Measurements from ENCODE around the gene YES1.

The YES1 gene

DNA sequence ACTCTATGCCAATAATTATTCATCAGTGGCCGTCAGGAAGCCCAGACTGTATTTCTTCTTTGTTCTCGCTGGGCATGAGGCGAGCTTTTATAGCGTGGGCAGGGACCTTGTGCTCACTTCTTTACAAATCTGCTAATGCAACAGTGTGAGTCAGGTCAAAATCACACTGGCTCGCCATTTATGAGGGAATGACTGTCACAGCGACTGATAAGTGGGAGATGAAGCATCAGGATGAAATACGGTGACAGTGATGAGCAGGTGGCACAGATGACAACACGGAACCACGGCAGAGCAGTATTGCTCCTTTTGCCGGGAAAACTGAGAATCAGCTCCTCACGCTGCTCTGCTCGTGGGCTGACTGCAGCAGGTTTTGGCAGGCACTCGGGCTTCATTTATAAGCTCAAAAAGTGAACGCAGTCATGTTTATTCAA, 134.1 kb downstream of the YES1 start:
- Histone ChIP-seq H3K36me3 (ENCODE audit: insufficient read depth) (no peaks in the 10 kb centered on the region), H3K27ac (no peak overlapping the region)
- TF ChIP-seq, protein P1, sequence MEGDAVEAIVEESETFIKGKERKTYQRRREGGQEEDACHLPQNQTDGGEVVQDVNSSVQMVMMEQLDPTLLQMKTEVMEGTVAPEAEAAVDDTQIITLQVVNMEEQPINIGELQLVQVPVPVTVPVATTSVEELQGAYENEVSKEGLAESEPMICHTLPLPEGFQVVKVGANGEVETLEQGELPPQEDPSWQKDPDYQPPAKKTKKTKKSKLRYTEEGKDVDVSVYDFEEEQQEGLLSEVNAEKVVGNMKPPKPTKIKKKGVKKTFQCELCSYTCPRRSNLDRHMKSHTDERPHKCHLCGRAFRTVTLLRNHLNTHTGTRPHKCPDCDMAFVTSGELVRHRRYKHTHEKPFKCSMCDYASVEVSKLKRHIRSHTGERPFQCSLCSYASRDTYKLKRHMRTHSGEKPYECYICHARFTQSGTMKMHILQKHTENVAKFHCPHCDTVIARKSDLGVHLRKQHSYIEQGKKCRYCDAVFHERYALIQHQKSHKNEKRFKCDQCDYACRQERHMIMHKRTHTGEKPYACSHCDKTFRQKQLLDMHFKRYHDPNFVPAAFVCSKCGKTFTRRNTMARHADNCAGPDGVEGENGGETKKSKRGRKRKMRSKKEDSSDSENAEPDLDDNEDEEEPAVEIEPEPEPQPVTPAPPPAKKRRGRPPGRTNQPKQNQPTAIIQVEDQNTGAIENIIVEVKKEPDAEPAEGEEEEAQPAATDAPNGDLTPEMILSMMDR (conservative IDR thresholded peaks at IDR 0.05; ENCODE audit: low read depth, low read length): no peak

DNA sequence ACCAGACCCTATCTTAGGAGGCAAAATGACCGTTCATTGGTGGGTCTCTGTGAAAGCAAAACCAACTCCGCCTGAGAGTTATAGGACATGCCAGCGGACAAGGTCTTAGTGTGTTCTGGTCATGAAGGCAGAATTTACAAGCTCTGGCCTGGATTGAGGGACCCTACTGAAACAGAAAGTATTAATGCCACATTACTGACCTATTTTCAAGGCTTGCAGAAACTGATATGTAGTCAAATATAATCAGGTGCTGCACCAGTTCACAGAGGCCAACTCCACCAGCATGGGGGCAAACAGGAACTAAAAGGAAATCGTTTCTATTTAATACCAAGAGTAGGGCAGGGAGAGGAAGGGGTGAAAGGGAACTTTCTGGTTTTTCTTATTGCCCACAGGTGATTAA, 134.9 kb downstream of the YES1 start:
- TF ChIP-seq, protein P1 (conservative IDR thresholded peaks at IDR 0.05; ENCODE audit: low read depth, low read length): no peak
- no peak overlapping the region for H2AFZ ChIP-seq (ENCODE audit: low read depth)
- no peak overlapping the region for H3K4me3 ChIP-seq (IDR thresholded peaks at IDR 0.05; ENCODE audit: insufficient read depth, low read depth, low read length)
- H3K27ac ChIP-seq: no peak overlapping the region
- no peaks in the 10 kb centered on the region for H3K36me3 ChIP-seq (ENCODE audit: insufficient read depth)
- no peaks in the 10 kb centered on the region; the same call in 1 of the 2 replicates for H3K79me2 ChIP-seq (ENCODE audit: insufficient read depth, low read depth)
- H4K20me1 ChIP-seq (ENCODE audit: insufficient read depth): no peaks in the 10 kb centered on the region
- H3K9ac ChIP-seq: no peak overlapping the region
- H3K27me3 ChIP-seq (ENCODE audit: insufficient read depth, low read depth): no peaks in the 10 kb centered on the region
- H3K4me2 ChIP-seq: peak overlapping the region; percentile 33; the same call in 1 of the 2 replicates
- H3K4me1 ChIP-seq (ENCODE audit: low read depth, poor library complexity, severe bottlenecking): peaks cover 19% of the 10 kb centered on the region

More for the DNA sequence above, 134.1 kb downstream of the YES1 start:
- Histone ChIP-seq H3K4me3 (IDR thresholded peaks at IDR 0.05; ENCODE audit: insufficient read depth, low read depth, low read length) (no peak overlapping the region), H4K20me1 (ENCODE audit: insufficient read depth) (no peaks in the 10 kb centered on the region), H3K27me3 (ENCODE audit: insufficient read depth, low read depth) (no peaks in the 10 kb centered on the region), H3K4me1 (ENCODE audit: low read depth, poor library complexity, severe bottlenecking) (peaks cover 19% of the 10 kb centered on the region), H3K4me2 (no peak overlapping the region), H3K79me2 (ENCODE audit: insufficient read depth, low read depth) (no peaks in the 10 kb centered on the region), H2AFZ (ENCODE audit: low read depth) (no peak overlapping the region), H3K9ac (no peak overlapping the region)

DNA sequence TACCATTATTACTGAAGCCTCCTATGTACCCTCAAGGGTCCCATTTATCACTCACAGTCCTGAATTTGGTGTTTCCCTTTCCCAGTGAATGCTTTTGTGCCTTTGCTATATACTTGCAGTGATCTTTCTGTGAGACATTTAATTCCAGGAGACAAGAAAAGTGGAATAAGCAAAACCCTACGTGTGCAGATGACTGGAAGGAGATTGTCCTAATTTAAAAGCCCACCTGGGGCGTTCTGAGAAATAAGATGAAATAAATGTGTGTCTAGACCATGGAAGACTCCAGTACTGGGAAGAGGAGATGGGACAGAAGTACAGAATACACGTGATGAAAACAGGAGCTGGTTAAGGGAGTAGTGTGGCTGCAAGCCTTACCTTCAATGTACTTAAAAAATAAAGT, 135.3 kb downstream of the YES1 start:
- TF ChIP-seq, protein P1 (conservative IDR thresholded peaks at IDR 0.05; ENCODE audit: low read depth, low read length): no peak
- 0 out of 2 replicates have a peak, but pooled peaks cover 3% of the 10 kb centered on the region for H3K36me3 ChIP-seq (ENCODE audit: insufficient read depth)

DNA sequence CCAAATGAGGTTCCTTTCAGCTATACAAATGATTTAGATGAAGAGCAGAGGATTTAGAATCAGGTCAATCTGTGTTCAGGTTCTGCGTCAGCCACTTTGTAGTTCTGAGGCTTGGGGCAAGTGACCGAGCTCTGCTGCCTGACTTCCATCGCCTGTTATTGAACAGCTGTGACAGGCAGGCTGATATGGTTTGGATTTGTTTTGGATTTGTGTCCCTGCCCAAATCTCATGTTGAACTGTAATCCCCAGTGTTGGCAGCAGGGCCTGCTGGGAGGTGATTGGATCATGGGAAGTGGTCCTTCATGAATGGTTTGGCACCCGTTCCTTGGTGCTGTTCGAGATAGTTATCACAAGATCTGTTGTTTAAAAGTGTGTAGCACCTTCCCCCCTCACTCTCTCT, 136.0 kb downstream of the YES1 start:
- TF ChIP-seq, protein P1 (conservative IDR thresholded peaks at IDR 0.05; ENCODE audit: low read depth, low read length): no peak

More for the DNA sequence above, 135.3 kb downstream of the YES1 start:
- H3K4me3 ChIP-seq (IDR thresholded peaks at IDR 0.05; ENCODE audit: insufficient read depth, low read depth, low read length): no peak overlapping the region
- H3K79me2 ChIP-seq (ENCODE audit: insufficient read depth, low read depth): no peaks in the 10 kb centered on the region; the same call in 1 of the 2 replicates
- H3K4me1 ChIP-seq (ENCODE audit: low read depth, poor library complexity, severe bottlenecking): peaks cover 19% of the 10 kb centered on the region
- H3K4me2 ChIP-seq: 0 out of 2 replicates have a peak overlapping the region, but pooled peaks have one; percentile 33
- H2AFZ ChIP-seq (ENCODE audit: low read depth): no peak overlapping the region
- no peaks in the 10 kb centered on the region for H3K27me3 ChIP-seq (ENCODE audit: insufficient read depth, low read depth)
- no peak overlapping the region for H3K9ac ChIP-seq
- H4K20me1 ChIP-seq (ENCODE audit: insufficient read depth): no peaks in the 10 kb centered on the region
- H3K27ac ChIP-seq: no peak overlapping the region

More for the DNA sequence above, 136.0 kb downstream of the YES1 start:
- Histone ChIP-seq H3K27ac (no peak overlapping the region), H3K4me3 (IDR thresholded peaks at IDR 0.05; ENCODE audit: insufficient read depth, low read depth, low read length) (no peak overlapping the region), H2AFZ (ENCODE audit: low read depth) (no peak overlapping the region), H3K4me1 (ENCODE audit: low read depth, poor library complexity, severe bottlenecking) (peaks cover 19% of the 10 kb centered on the region), H3K36me3 (ENCODE audit: insufficient read depth) (0 out of 2 replicates have a peak, but pooled peaks cover 5% of the 10 kb centered on the region), H3K9ac (no peak overlapping the region), H3K79me2 (ENCODE audit: insufficient read depth, low read depth) (no peaks in the 10 kb centered on the region; the same call in 1 of the 2 replicates), H4K20me1 (ENCODE audit: insufficient read depth) (no peaks in the 10 kb centered on the region), H3K27me3 (ENCODE audit: insufficient read depth, low read depth) (no peaks in the 10 kb centered on the region), H3K4me2 (no peak overlapping the region)
